Mesenchymal stem cell (in vitro differentiated cells and primary cell): ENCODE data around the gene PIN1.

Experiments
- DNase-seq: peaks from one replicate; pipeline ENCODE4 v3.0.0-alpha.2; 2013
- H2AFZ ChIP-seq: one replicate; pipeline ENCODE4 v1.6.1; 2013; ENCODE audit warnings: low read depth, mild to moderate bottlenecking, control low read depth, inconsistent platforms, low read length, moderate library complexity
- H2AK5ac ChIP-seq: 2 replicates; pipeline ENCODE4 v1.6.1; 2013; ENCODE audit warnings: low read length, moderate library complexity, mild to moderate bottlenecking, inconsistent platforms; ENCODE audit not compliant: severe bottlenecking
- H2BK120ac ChIP-seq: one replicate; pipeline ENCODE4 v1.6.1; 2013; ENCODE audit warnings: low read depth, mild to moderate bottlenecking, inconsistent platforms, low read length, moderate library complexity
- H2BK12ac ChIP-seq, 2 experiments: one replicate each; pipeline ENCODE4 v1.6.1; 2013; ENCODE audit warnings: inconsistent platforms in 2 of 2, low read length in 2 of 2, mild to moderate bottlenecking in 2 of 2, moderate library complexity in 2 of 2, control low read depth in 1 of 2
- H2BK15ac ChIP-seq: one replicate; pipeline ENCODE4 v1.6.1; 2013; ENCODE audit warnings: mild to moderate bottlenecking, low read depth, inconsistent platforms; ENCODE audit not compliant: poor library complexity, severe bottlenecking
- H2BK5ac ChIP-seq: 2 replicates; pipeline ENCODE4 v1.6.1; 2013; ENCODE audit warnings: low read depth, mild to moderate bottlenecking, low read length, control low read depth, inconsistent platforms; ENCODE audit not compliant: poor library complexity, severe bottlenecking
- H3K14ac ChIP-seq, 2 experiments: one replicate each; pipeline ENCODE4 v1.6.1; 2013; ENCODE audit warnings: inconsistent platforms in 2 of 2, low read length in 2 of 2, control low read depth in 1 of 2, mild to moderate bottlenecking in 1 of 2, moderate library complexity in 1 of 2
- H3K18ac ChIP-seq, 2 experiments: one replicate each; pipeline ENCODE4 v1.6.1; 2013; ENCODE audit warnings: inconsistent platforms in 2 of 2, low read length in 2 of 2, control low read depth in 1 of 2, low read depth in 1 of 2, mild to moderate bottlenecking in 1 of 2
- H3K23ac ChIP-seq, 2 experiments: one replicate each; pipeline ENCODE4 v1.6.1; 2013; ENCODE audit warnings: inconsistent platforms in 2 of 2, low read length in 2 of 2, mild to moderate bottlenecking in 2 of 2, moderate library complexity in 2 of 2, control low read depth in 1 of 2
- H3K27ac ChIP-seq: 2 replicates; pipeline ENCODE4 v1.5.1; 2013; ENCODE audit warnings: mild to moderate bottlenecking, moderate library complexity, low read length, control low read depth, inconsistent platforms; ENCODE audit not compliant: poor library complexity, severe bottlenecking
- H3K27me3 ChIP-seq, 2 experiments: 2 replicates each; pipeline versions ENCODE4 v1.6.1 to v1.7.0; 2013; ENCODE audit warnings: low read length in 2 of 2, mild to moderate bottlenecking in 2 of 2, moderate library complexity in 2 of 2, control low read depth in 1 of 2, inconsistent platforms in 1 of 2; ENCODE audit not compliant: control insufficient read depth in 1 of 2, insufficient read depth in 1 of 2
- H3K36me3 ChIP-seq, 2 experiments: 2 replicates each; pipeline versions ENCODE4 v1.6.1 to v1.7.0; 2013; ENCODE audit warnings: low read length in 2 of 2, control low read depth in 1 of 2, inconsistent platforms in 1 of 2, low read depth in 1 of 2, mild to moderate bottlenecking in 1 of 2; ENCODE audit not compliant: insufficient read depth in 2 of 2, control insufficient read depth in 1 of 2
- H3K4ac ChIP-seq, 2 experiments: one replicate each; pipeline ENCODE4 v1.6.1; 2013; ENCODE audit warnings: inconsistent platforms in 2 of 2, low read length in 2 of 2, mild to moderate bottlenecking in 2 of 2, moderate library complexity in 2 of 2, control low read depth in 1 of 2, low read depth in 1 of 2
- H3K4me1 ChIP-seq: 2 replicates; pipeline ENCODE4 v1.6.1; 2013; ENCODE audit warnings: low read depth, low read length, control low read depth; ENCODE audit not compliant: control insufficient read depth, insufficient read depth
- H3K4me2 ChIP-seq: 2 replicates; pipeline ENCODE4 v1.6.1; 2013; ENCODE audit warnings: low read length, mild to moderate bottlenecking, inconsistent platforms; ENCODE audit not compliant: poor library complexity, severe bottlenecking
- H3K4me3 ChIP-seq, 2 experiments: 2 replicates each; pipeline versions ENCODE4 v1.5.1 to v1.7.0; 2013; ENCODE audit warnings: low read length in 2 of 2, mild to moderate bottlenecking in 2 of 2, control low read depth in 1 of 2, low read depth in 1 of 2; ENCODE audit not compliant: insufficient read depth in 1 of 2
- H3K79me1 ChIP-seq: replicated peaks from 2 replicates; pipeline ENCODE4 v1.6.1; 2013; ENCODE audit warnings: mild to moderate bottlenecking, control low read depth, low read length, inconsistent platforms; ENCODE audit not compliant: poor library complexity, severe bottlenecking
- H3K9ac ChIP-seq: 2 replicates; pipeline ENCODE4 v1.7.0; 2013; ENCODE audit warnings: mild to moderate bottlenecking, low read length, moderate library complexity
- H3K9me3 ChIP-seq: 2 replicates; pipeline ENCODE4 v1.7.0; 2013; ENCODE audit warnings: mild to moderate bottlenecking, low read length; ENCODE audit not compliant: control insufficient read depth
- H4K8ac ChIP-seq: one replicate; pipeline ENCODE4 v1.6.1; 2013; ENCODE audit warnings: inconsistent platforms, mild to moderate bottlenecking, low read length, moderate library complexity
- H4K91ac ChIP-seq: one replicate; pipeline ENCODE4 v1.6.1; 2013; ENCODE audit warnings: mild to moderate bottlenecking, low read length, inconsistent platforms
- WGBS: methylation state at CpG from one replicate; pipeline ENCODE4 v1.1.7; 2013; ENCODE audit warnings: mixed read lengths; 5-methylcytosine and 5-hydroxymethylcytosine counted together

The PIN1 gene

GRCh38 chr19:9796113-9796773 is 38.9 kb upstream of the PIN1 start:
- H2BK12ac ChIP-seq = no peak overlapping the region
- H2AFZ ChIP-seq = no peak overlapping the region
- no peak overlapping the region for H3K27ac ChIP-seq
- no peak overlapping the region for H3K4ac ChIP-seq
- H3K4me2 ChIP-seq = no peak overlapping the region
- no peaks in the 10 kb centered on the region for H3K27me3 ChIP-seq
- no peak overlapping the region for H3K18ac ChIP-seq
- H4K91ac ChIP-seq = no peak overlapping the region
- WGBS = 58% methylated on average over 5 of the region's 6 CpGs
- no peak overlapping the region for H2BK120ac ChIP-seq
- H3K14ac ChIP-seq = no peak overlapping the region
- H3K4me3 ChIP-seq = no peak overlapping the region
- DNase-seq = peak; percentile 92
- peaks cover 2% of the 10 kb centered on the region for H3K79me1 ChIP-seq
- H3K36me3 ChIP-seq = no peaks in the 10 kb centered on the region
- no peak overlapping the region for H3K23ac ChIP-seq
- no peak overlapping the region for H2AK5ac ChIP-seq
- H3K4me1 ChIP-seq = peaks cover 1% of the 10 kb centered on the region
- H2BK15ac ChIP-seq = no peak overlapping the region
- H3K9me3 ChIP-seq = no peaks in the 10 kb centered on the region
- no peak overlapping the region for H4K8ac ChIP-seq
- H3K9ac ChIP-seq = peak overlapping the region; percentile 77
- H2BK5ac ChIP-seq = no peak overlapping the region

DNA sequence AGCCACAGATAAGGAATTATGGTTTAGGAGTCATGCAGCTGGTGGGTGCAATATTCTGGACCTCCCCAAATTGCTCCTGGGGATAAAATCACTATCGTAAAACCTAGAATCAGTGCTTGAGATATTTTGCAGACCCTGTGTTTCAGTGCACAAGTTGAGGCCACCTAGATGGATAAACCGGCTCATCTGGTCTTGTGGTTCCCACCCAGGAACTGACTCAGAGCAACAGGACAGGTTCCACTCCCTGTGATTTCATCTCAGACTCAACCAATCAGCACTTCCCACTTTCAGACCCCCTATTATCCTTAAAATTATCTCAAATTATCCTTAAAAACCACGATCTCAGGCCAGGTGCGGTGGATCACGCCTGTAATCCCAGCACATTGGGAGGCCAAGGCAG is 37.2 kb upstream of the PIN1 start:
- Histone ChIP-seq H2AK5ac (no peak overlapping the region), H3K23ac (no peak overlapping the region), H4K8ac (no peak overlapping the region), H3K27me3 (no peaks in the 10 kb centered on the region), H3K4ac (no peak overlapping the region), H2BK5ac (no peak overlapping the region), H3K9me3 (no peaks in the 10 kb centered on the region), H3K4me3 (no peak overlapping the region), H3K79me1 (peaks cover 2% of the 10 kb centered on the region), H4K91ac (no peak overlapping the region), H2BK120ac (no peak overlapping the region), H3K14ac (no peak overlapping the region), H3K18ac (no peak overlapping the region), H2BK15ac (no peak overlapping the region), H3K27ac (no peak overlapping the region), H3K4me2 (no peak overlapping the region), H3K4me1 (no peaks in the 10 kb centered on the region), H2BK12ac (no peak overlapping the region), H2AFZ (no peak overlapping the region), H3K9ac (no peak overlapping the region), H3K36me3 (peaks cover 0 to 5% of the 10 kb centered on the region in 2 experiments)
- whole genome bisulfite sequencing = 92% methylated on average over 5 of the region's 5 CpGs
- DNase-seq = no peak

DNA sequence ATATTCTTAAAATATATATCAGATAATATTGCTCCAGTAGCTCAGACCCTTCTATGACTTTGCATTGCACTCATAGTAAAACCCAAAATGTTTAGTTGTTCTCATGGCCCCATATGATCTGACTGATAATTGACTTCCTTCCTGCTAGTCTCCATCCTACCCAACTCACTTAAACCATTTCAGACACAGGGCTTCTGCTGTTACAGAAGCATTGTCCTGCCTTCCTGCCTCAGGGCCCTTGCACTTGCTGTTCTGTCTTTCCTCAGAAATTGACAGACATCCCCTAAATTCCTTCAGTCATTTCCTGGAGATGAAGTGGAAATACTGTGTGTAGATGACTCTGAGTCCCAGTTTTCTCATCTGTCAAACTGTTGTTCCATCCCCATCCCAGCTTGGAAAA is 36.0 kb upstream of the PIN1 start:
- Histone ChIP-seq H3K9me3 (no peaks in the 10 kb centered on the region), H2BK12ac (no peak overlapping the region), H2BK15ac (no peak overlapping the region), H2AFZ (no peak overlapping the region), H3K4me2 (no peak overlapping the region), H3K4me3 (no peak overlapping the region), H3K4me1 (no peaks in the 10 kb centered on the region), H4K91ac (no peak overlapping the region), H2BK5ac (no peak overlapping the region), H2BK120ac (no peak overlapping the region), H3K27ac (no peak overlapping the region), H3K79me1 (peaks cover 5% of the 10 kb centered on the region), H3K23ac (no peak overlapping the region), H3K18ac (no peak overlapping the region), H3K27me3 (no peaks in the 10 kb centered on the region), H3K4ac (no peak overlapping the region), H3K36me3 (peaks cover 4 to 12% of the 10 kb centered on the region in 2 experiments), H3K14ac (no peak overlapping the region), H4K8ac (no peak overlapping the region), H2AK5ac (no peak overlapping the region), H3K9ac (no peak overlapping the region)
- no peak for DNase-seq

DNA sequence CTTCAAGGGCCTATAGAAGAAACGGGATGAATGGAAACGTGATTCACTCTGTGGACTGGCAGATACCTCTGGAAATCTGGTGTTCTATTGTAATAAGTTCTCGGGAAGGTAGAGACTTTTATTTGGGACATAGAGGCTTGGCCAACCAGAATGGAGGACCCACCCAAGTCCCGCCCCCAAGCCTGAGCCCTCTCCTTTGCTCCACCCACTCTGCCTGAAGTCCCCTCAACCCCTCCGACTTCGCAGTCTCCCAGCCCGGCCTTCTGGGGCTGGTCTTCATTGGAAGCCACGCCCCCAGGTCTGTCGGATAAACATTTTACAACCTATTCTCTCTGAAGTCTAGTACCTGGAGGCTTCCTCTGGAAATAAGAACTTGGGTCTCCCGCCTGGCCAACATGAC is 33.1 kb upstream of the PIN1 start:
- Histone ChIP-seq H2AK5ac (no peak overlapping the region), H4K8ac (no peak overlapping the region), H3K36me3 (peaks cover 23 to 31% of the 10 kb centered on the region in 2 experiments), H2BK12ac (no peak overlapping the region), H3K14ac (no peak overlapping the region), H2BK15ac (no peak overlapping the region), H3K4me3 (no peak overlapping the region), H3K9me3 (no peaks in the 10 kb centered on the region), H3K4me2 (no peak overlapping the region), H4K91ac (no peak overlapping the region), H2BK120ac (no peak overlapping the region), H3K4me1 (no peaks in the 10 kb centered on the region), H2AFZ (no peak overlapping the region), H3K79me1 (peaks cover 7% of the 10 kb centered on the region), H3K27ac (no peak overlapping the region), H3K23ac (no peak overlapping the region), H3K27me3 (no peaks in the 10 kb centered on the region), H2BK5ac (no peak overlapping the region), H3K9ac (no peak overlapping the region), H3K4ac (no peak overlapping the region), H3K18ac (no peak overlapping the region)
- WGBS = 88% methylated on average over 9 of the region's 10 CpGs
- DNase-seq = no peak
